ENCODE data around the gene CALML6. TPM values are rescaled to one million over a fixed set of nuclear protein-coding genes. Genes with fewer than 3 reads are reported as not detected.
A peak's percentile ranks its signal among the peaks of the same experiment; 100 is the strongest.

CALML6 gene
- total and polyA plus RNA-seq, 2 experiments from 2014 or later, result 0.87 TPM; not detected in 1

GRCh38 chr1:1918901-1919303, 3.8 kb downstream of the CALML6 start, which contains the start of gene TMEM52 (continued):
- TF ChIP-seq ZNF462 (CRISPR knock-in tag; IDR thresholded peaks at IDR 0.05), result no peak
- TF ChIP-seq STAT1 (IDR thresholded peaks at IDR 0.05; ENCODE audit: unreplicated experiment), result no peak

GRCh38 chr1:1919304-1920056, 4.4 kb downstream of the CALML6 start:
- Histone ChIP-seq H3K4me3 (peak overlapping the region; percentile 76), H3K9me2 (ENCODE audit: insufficient read depth) (no peaks in the 10 kb centered on the region), H4K20me1 (replicated peaks; ENCODE audit: insufficient read depth) (no peaks in the 10 kb centered on the region), H3K36me3 (ENCODE audit: insufficient read depth) (no peaks in the 10 kb centered on the region), H3K4me2 (peak overlapping the region; percentile 86), H3K79me2 (replicated peaks; ENCODE audit: insufficient read depth) (no peaks in the 10 kb centered on the region), H3K27me3 (ENCODE audit: insufficient read depth) (no peaks in the 10 kb centered on the region), H3K4me1 (ENCODE audit: insufficient read depth) (no peaks in the 10 kb centered on the region; the same call in 1 of the 2 replicates), H3F3A (replicated peaks; ENCODE audit: low read depth) (0 out of 2 replicates have a peak, but pooled peaks cover 8% of the 10 kb centered on the region), H3K27ac (ENCODE audit: low read depth) (no peak overlapping the region), H2AFZ (peak overlapping the region; percentile 81)
- Mint-ChIP-seq H3K9me3 (no peaks in the 10 kb centered on the region), H3K27me3 (ENCODE audit: insufficient read depth, low read depth, poor library complexity) (peaks cover 6% of the 10 kb centered on the region), H3K36me3 (ENCODE audit: low read depth) (no peaks in the 10 kb centered on the region), H3K4me1 (peaks cover 7% of the 10 kb centered on the region; the same call in 2 of the 3 replicates), H3K27ac (no peak overlapping the region), H3K4me3 (peak overlapping the region; percentile 45; the same call in 2 of the 3 replicates)
- TF ChIP-seq NANOG (IDR thresholded peaks at IDR 0.05; ENCODE audit: borderline replicate concordance) (no peak), CTCF (conservative IDR thresholded peaks at IDR 0.05; ENCODE audit: low read depth in 2 of 2) (no peak), POLR2AphosphoS5 (IDR thresholded peaks at IDR 0.05; ENCODE audit: low read depth) (peak; percentile 94), ZNF331 (CRISPR knock-in tag; IDR thresholded peaks at IDR 0.05; ENCODE audit: low read depth) (no peak)
- DNase-seq (ENCODE audit: low spot score) (peak; percentile 100), ATAC-seq (peak; percentile 78)

Data from GM23338 (cell line).